Dendritic cell treated with granulocyte-macrophage colony-stimulating factor and Interleukin-4, amounts not matched to agents 40 ng/mL and 50 ng/mL, for 4 days (primary cell): Measurements from ENCODE around the gene RUBCN.
"Not testable (repeated sequence)": the region's sequence is repeated elsewhere in the genome, so short reads cannot be mapped to it uniquely, and the experiment has no call there.

Experiments used
- H3K27ac Mint-ChIP-seq: one replicate; pipeline ENCODE4 v1.8.0; 2022; ENCODE audit warnings: mild to moderate bottlenecking, mixed read lengths
- H3K27me3 Mint-ChIP-seq: one replicate; pipeline ENCODE4 v1.8.0; 2022; ENCODE audit warnings: mild to moderate bottlenecking, mixed read lengths
- H3K36me3 Mint-ChIP-seq: one replicate; pipeline ENCODE4 v1.8.0; 2022; ENCODE audit warnings: low read depth, mixed read lengths
- H3K4me1 Mint-ChIP-seq: one replicate; pipeline ENCODE4 v1.8.0; 2022; ENCODE audit warnings: low read depth, mixed read lengths
- H3K4me3 Mint-ChIP-seq: one replicate; pipeline ENCODE4 v1.8.0; 2022; ENCODE audit warnings: mild to moderate bottlenecking, moderate library complexity, mixed read lengths
- H3K9me3 Mint-ChIP-seq: one replicate; pipeline ENCODE4 v1.8.0; 2022; ENCODE audit warnings: mixed read lengths
- intact Hi-C: fragments of 100-400 bp; cut with micrococcal nuclease; formaldehyde crosslinking; loops from one replicate; pipeline ENCODE4 v1.15.0; 2022

RUBCN gene

DNA sequence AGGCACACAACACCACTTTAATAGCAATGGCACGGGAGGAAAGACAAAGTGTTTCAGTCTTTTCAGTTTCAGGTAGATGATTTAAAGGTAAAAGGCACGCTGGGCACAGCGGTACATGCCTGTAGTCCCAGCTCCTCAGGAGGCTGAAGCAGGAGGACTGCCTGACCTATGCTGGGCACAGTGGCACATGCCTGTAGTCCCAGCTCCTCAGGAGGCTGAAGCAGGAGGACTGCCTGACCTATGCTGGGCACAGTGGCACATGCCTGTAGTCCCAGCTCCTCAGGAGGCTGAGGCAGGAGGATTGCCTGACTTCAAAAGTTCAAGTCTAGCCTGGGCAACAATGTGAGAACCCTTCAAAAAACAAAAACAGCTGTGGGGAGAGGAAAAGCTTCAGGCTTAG is 8.8 kb downstream of the RUBCN start:
- peak overlapping the region; percentile 14 for H3K27ac Mint-ChIP-seq
- H3K9me3 Mint-ChIP-seq, intact Hi-C loops, H3K27me3 Mint-ChIP-seq: not testable (repeated sequence)
- peak overlapping the region; percentile 37 for H3K4me3 Mint-ChIP-seq
- peaks cover 44% of the 10 kb centered on the region for H3K36me3 Mint-ChIP-seq
- H3K4me1 Mint-ChIP-seq, result peaks cover 44% of the 10 kb centered on the region

DNA sequence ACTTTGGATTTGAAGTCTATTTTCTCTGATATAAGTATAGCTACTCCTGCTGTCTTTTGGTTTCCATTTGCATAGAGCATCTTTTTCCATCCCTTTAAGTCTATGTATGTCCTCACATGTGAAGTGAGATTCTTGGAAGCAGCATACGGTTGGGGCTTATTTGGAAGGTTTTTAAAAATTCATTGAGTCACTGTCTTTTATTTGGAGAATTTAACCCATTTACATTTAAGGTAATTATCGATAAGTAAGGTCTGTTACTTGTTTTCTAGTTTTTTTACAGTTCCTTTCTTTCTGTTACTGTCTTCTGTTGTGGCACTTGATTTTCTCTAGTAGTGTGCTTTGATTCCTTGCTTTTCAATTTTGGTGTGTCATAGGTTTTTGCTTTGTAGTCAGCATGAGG is 14.0 kb downstream of the RUBCN start:
- Mint-ChIP-seq H3K4me3 (no peak overlapping the region), H3K4me1 (peaks cover 33% of the 10 kb centered on the region), H3K27ac (no peak overlapping the region), H3K9me3 (peaks cover 6% of the 10 kb centered on the region), H3K36me3 (peaks cover 40% of the 10 kb centered on the region), H3K27me3 (no peaks in the 10 kb centered on the region)
- intact Hi-C loops, result no loop called here

- Mint-ChIP-seq H3K4me1 (peaks cover 46% of the 10 kb centered on the region), H3K9me3 (peaks cover 6% of the 10 kb centered on the region), H3K27ac (no peak overlapping the region), H3K4me3 (no peak overlapping the region), H3K36me3 (peaks cover 52% of the 10 kb centered on the region), H3K27me3 (no peaks in the 10 kb centered on the region)
- intact Hi-C loops, result no loop called here
These were observed 16.0 kb downstream of the RUBCN start for GRCh38 chr3:197720694-197721093.

- Mint-ChIP-seq H3K27ac (no peak overlapping the region), H3K36me3 (peaks cover 65% of the 10 kb centered on the region), H3K27me3 (no peaks in the 10 kb centered on the region), H3K4me3 (no peak overlapping the region), H3K9me3 (peaks cover 6% of the 10 kb centered on the region), H3K4me1 (peaks cover 51% of the 10 kb centered on the region)
- intact Hi-C loops, result no loop called here
These were observed 17.8 kb downstream of the RUBCN start for GRCh38 chr3:197718891-197719290.

GRCh38 chr3:197714251-197714650 is 22.5 kb downstream of the RUBCN start:
- H3K36me3 Mint-ChIP-seq, result peaks cover 59% of the 10 kb centered on the region
- no peak overlapping the region for H3K4me3 Mint-ChIP-seq

DNA sequence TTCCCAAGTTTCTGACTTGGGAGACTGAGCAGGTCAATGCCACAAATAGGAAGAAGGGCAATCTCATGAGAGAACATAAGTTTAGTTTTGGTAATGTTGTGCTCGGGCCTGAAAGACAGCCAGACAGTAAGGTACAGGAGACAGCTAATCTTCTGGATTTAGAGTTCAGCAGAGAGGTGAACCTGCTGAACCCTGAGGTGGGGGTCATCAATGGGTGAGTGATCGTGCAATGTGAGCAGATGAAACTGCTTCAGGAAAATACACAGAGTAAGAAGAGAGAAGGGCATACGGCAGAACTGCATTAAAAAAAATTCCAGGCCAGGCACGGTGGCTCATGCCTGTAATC is 23.3 kb downstream of the RUBCN start:
- H3K4me1 Mint-ChIP-seq, result peaks cover 52% of the 10 kb centered on the region
- H3K4me3 Mint-ChIP-seq, result no peak overlapping the region
- intact Hi-C loops, result no loop called here
- no peaks in the 10 kb centered on the region for H3K27me3 Mint-ChIP-seq
- H3K27ac Mint-ChIP-seq, result peak overlapping the region; percentile 52
- no peaks in the 10 kb centered on the region for H3K9me3 Mint-ChIP-seq
- H3K36me3 Mint-ChIP-seq, result peaks cover 59% of the 10 kb centered on the region

More at GRCh38 chr3:197714251-197714650, 22.5 kb downstream of the RUBCN start:
- intact Hi-C loops, result no loop called here
- Mint-ChIP-seq H3K4me1 (peaks cover 49% of the 10 kb centered on the region), H3K27me3 (no peaks in the 10 kb centered on the region), H3K9me3 (no peaks in the 10 kb centered on the region), H3K27ac (no peak overlapping the region)

DNA sequence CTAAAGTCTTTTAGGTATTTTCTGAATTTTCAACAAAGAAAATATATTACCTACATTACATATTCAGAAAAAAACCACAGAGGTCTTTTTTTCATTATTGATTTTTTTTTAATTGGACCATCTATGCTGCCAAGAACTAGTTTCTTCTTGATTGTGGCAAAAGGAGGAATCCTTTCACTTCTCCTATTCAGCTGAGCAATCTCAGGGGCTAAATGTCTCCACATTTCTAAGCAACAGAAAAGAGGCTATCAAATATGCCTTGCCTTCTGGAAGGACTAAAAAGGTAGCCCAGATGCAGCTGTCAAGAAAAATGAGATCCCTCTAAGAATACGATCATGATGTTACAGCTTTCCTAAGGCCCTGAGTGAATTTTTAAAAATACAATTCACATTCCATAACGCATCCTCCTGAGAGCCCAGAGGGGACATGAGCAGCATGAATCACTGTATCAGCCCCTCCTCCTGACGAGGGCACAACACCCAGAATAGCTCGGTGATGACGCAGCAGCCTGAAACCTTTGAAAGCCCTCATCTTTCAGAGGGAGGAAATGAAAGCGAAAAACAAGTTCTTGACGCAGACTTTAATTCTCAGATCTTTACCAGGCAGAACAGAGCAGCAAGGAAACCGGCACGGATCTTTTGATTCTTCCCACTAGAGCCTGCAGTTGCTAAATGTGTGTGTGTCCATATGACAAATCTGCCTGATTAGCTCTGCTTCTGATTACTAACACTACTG is 24.6 kb downstream of the RUBCN start:
- Mint-ChIP-seq H3K9me3 (no peaks in the 10 kb centered on the region), H3K4me1 (peaks cover 49% of the 10 kb centered on the region), H3K27ac (peak overlapping the region; percentile 52), H3K4me3 (peak overlapping the region; percentile 53), H3K36me3 (peaks cover 46% of the 10 kb centered on the region), H3K27me3 (no peaks in the 10 kb centered on the region)
- intact Hi-C loops, result loop anchor here (1.0 kb wide), 1 partner anchor 24 kb away; the partner anchor contains the start of gene RUBCN

DNA sequence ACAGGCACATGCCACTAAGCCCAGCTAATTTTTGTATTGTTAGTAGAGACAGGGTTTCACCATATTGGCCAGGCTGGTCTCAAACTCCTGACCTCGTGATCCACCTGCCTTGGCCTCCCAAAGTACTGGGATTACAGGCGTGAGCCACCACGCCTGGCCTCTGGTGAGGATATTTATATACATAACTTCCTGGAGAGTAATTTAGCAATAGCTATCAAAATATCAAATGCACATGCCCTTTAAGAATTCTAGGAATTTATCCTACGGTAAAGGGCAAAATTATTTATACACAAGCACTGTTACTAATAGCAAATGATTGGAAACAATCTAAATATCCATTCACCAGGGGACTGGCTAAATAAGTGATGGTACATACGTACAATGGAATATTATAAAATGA is 25.7 kb downstream of the RUBCN start:
- H3K4me3 Mint-ChIP-seq, intact Hi-C loops, H3K27ac Mint-ChIP-seq, H3K27me3 Mint-ChIP-seq, H3K9me3 Mint-ChIP-seq: not testable (repeated sequence)
- Mint-ChIP-seq H3K36me3 (peaks cover 46% of the 10 kb centered on the region), H3K4me1 (peaks cover 37% of the 10 kb centered on the region)

- Mint-ChIP-seq H3K4me3 (no peak overlapping the region), H3K27me3 (no peaks in the 10 kb centered on the region), H3K9me3 (no peaks in the 10 kb centered on the region), H3K27ac (peak overlapping the region; percentile 45), H3K4me1 (peaks cover 33% of the 10 kb centered on the region), H3K36me3 (peaks cover 50% of the 10 kb centered on the region)
- intact Hi-C loops, result no loop called here
These were observed 27.6 kb downstream of the RUBCN start for GRCh38 chr3:197709135-197709534.

DNA sequence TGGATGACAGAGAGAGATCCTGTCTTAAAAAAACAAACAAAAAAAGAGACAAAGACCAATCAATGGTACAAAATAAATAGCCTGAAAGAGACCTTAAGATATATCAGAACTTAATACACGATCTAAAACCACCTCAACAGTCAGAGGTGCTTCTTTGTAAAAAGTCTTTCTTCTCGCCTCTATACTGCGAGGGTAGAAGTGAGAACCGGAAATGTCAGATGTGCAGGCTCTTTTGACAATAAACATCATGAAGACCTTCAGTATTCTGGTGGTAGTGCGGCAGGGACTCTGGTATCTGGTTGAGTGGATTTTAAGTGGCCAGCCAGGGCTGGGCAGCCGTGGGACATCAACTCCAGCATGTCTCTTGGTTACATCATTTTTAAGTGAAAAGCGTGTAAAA is 30.0 kb downstream of the RUBCN start:
- H3K27ac Mint-ChIP-seq, result no peak overlapping the region
- H3K9me3 Mint-ChIP-seq, result no peaks in the 10 kb centered on the region
- H3K36me3 Mint-ChIP-seq, result peaks cover 64% of the 10 kb centered on the region
- H3K4me1 Mint-ChIP-seq, result peaks cover 11% of the 10 kb centered on the region
- H3K4me3 Mint-ChIP-seq, result no peak overlapping the region
- intact Hi-C loops, result no loop called here
- H3K27me3 Mint-ChIP-seq, result no peaks in the 10 kb centered on the region

DNA sequence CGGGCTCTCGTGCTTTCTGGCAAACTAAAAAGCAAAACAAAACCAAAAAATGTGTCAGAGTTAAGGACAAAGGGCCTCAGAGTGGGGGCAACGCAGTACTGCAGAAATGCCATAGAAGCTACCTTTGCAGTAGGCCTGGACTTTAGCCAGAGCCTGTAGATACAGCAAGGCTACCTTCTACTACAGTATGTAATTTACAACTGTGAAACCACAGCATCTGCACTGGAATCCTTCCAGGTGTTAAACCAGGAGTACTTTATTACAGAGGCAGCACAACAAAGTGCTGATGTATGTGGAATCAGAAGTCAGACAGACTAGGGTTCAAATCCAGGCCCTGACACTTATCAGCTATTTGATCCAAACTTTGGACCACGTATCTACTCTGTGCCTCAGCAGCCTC is 34.9 kb downstream of the RUBCN start:
- no peaks in the 10 kb centered on the region for H3K9me3 Mint-ChIP-seq

DNA sequence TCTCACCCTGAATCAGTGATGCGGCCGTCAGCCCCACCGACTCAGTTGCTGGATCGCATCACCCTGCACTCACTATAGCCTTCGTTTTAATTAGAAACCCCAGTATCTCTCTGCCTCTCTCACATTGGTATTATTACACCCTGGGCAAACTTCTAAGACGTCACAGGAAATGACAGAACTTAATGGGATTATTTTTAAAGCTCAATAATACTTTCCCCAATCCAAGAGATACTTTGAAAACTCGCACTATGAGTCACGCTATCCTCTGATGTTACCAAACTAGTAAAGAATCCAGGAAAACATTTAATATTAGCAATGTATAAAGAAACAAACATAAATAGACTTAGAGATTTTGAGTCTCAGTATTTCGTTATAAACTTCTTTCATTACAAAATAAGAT is 36.6 kb downstream of the RUBCN start:
- Mint-ChIP-seq H3K27ac (no peak overlapping the region), H3K4me1 (no peaks in the 10 kb centered on the region), H3K27me3 (no peaks in the 10 kb centered on the region), H3K9me3 (no peaks in the 10 kb centered on the region), H3K4me3 (no peak overlapping the region), H3K36me3 (peaks cover 100% of the 10 kb centered on the region)
- intact Hi-C loops, result no loop called here

More for the DNA sequence above, 34.9 kb downstream of the RUBCN start:
- no peaks in the 10 kb centered on the region for H3K4me1 Mint-ChIP-seq
- H3K36me3 Mint-ChIP-seq, result peaks cover 98% of the 10 kb centered on the region
- no peak overlapping the region for H3K27ac Mint-ChIP-seq
- H3K27me3 Mint-ChIP-seq, result no peaks in the 10 kb centered on the region
- no peak overlapping the region for H3K4me3 Mint-ChIP-seq
- intact Hi-C loops, result no loop called here

GRCh38 chr3:197697355-197697754 is 39.3 kb downstream of the RUBCN start:
- H3K9me3 Mint-ChIP-seq, result no peaks in the 10 kb centered on the region
- no peak overlapping the region for H3K27ac Mint-ChIP-seq
- H3K27me3 Mint-ChIP-seq, result no peaks in the 10 kb centered on the region
- peaks cover 100% of the 10 kb centered on the region for H3K36me3 Mint-ChIP-seq
- no peak overlapping the region for H3K4me3 Mint-ChIP-seq
- peaks cover 21% of the 10 kb centered on the region for H3K4me1 Mint-ChIP-seq
- intact Hi-C loops, result no loop called here

- no peaks in the 10 kb centered on the region for H3K27me3 Mint-ChIP-seq
These were observed 42.5 kb downstream of the RUBCN start for GRCh38 chr3:197694251-197694650.

GRCh38 chr3:197692641-197693040 is 44.1 kb downstream of the RUBCN start:
- Mint-ChIP-seq H3K27ac (no peak overlapping the region), H3K27me3 (no peaks in the 10 kb centered on the region), H3K4me3 (no peak overlapping the region), H3K9me3 (no peaks in the 10 kb centered on the region), H3K36me3 (peaks cover 100% of the 10 kb centered on the region), H3K4me1 (peaks cover 24% of the 10 kb centered on the region)
- intact Hi-C loops, result no loop called here

More at GRCh38 chr3:197694251-197694650, 42.5 kb downstream of the RUBCN start:
- Mint-ChIP-seq H3K36me3 (peaks cover 100% of the 10 kb centered on the region), H3K9me3 (no peaks in the 10 kb centered on the region), H3K4me3 (no peak overlapping the region), H3K4me1 (peaks cover 24% of the 10 kb centered on the region), H3K27ac (no peak overlapping the region)
- intact Hi-C loops, result no loop called here
